Activated naive CD8-positive, alpha-beta T cell treated with anti-CD3 and anti-CD28 coated beads, Interleukin-2, amount 50 U/mL, for 16 hours (primary cell): Measurements from ENCODE around the gene ACKR2.
"Not testable (repeated sequence)": the region's sequence is repeated elsewhere in the genome, so short reads cannot be mapped to it uniquely, and the experiment has no call there.

Experiments used
- DNase-seq: peaks from one replicate; pipeline ENCODE4 v3.0.0-alpha.2; 2020; ENCODE audit warnings: low read depth, low spot score

The ACKR2 gene

DNA sequence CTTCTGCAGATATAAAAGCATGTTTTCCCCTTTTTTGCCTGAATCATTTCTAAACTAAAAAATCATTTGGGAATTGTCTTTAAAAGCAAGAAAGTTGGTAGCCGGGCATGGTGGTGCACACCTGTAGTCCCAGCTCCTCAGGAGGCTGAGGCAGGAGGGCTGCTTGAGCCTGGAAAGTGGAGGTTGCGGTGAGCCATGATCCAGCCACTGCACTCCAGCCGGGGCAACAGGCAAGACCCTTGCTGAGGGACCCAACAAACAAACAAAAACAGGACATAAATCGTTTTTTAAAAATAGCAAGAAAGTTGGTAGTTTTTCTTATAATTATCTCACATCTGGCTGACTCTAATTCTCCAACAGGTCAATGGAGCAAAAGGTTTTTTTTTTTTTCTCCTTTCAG, 7.5 kb upstream of the ACKR2 start:
- no peak for DNase-seq

DNA sequence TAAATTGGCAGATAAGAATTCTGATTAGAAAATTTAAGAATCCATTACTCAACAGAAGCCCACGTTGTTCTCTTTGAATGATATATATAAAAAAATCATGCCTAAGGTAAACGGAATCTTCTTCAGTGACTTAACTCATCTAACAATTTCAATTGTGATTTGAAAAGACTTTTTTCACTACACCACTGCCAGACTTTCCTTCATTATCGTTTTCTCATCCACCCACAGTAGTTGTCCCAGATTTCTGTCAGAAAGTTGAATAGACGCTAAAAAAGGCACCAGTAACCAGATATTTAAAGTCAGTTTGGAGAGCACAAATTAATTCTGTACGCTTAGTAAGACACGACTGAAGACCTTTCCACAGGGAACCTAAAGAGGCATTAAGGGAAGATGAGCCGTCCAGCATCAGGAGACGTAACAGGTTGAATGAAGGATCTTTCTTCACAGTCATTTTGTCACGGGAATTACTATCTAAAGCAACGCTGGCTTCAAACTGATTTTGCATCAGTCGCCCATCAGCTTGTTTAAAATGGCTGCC, 6.3 kb upstream of the ACKR2 start:
- no peak for DNase-seq

DNA sequence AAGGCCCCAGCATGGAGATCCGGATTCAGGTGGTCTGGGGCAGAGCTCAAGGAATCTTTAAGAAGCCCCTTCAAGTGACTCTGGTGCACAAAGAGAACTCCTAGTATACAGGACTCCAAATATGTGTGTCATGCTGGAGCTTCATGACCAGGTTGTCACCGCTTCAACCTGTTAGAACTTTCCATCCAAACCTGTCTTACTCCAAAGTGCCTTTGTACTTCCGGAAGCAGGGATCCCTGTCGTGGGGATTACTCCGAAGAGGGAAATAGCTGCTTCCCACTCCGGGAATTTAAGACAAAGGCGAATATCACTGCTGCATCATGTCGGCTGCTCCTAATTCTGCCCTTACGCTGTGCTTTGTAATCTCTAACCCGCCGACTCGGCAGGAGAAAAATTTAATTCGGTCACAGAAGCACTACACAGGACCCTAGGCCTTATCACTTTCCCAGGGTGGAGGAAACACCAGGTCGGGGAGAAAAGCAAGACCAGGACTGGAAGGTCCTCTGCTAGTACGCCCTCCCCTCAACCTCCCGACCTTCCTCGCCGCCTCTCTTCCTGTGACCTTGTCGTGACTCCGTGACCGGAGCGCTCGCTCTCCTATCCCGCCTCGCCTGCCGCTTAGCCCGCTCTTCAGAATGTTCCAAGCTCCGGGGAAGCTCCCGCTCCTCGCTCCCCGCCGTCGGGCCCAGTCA, 5.7 kb upstream of the ACKR2 start:
- DNase-seq, result no peak

DNA sequence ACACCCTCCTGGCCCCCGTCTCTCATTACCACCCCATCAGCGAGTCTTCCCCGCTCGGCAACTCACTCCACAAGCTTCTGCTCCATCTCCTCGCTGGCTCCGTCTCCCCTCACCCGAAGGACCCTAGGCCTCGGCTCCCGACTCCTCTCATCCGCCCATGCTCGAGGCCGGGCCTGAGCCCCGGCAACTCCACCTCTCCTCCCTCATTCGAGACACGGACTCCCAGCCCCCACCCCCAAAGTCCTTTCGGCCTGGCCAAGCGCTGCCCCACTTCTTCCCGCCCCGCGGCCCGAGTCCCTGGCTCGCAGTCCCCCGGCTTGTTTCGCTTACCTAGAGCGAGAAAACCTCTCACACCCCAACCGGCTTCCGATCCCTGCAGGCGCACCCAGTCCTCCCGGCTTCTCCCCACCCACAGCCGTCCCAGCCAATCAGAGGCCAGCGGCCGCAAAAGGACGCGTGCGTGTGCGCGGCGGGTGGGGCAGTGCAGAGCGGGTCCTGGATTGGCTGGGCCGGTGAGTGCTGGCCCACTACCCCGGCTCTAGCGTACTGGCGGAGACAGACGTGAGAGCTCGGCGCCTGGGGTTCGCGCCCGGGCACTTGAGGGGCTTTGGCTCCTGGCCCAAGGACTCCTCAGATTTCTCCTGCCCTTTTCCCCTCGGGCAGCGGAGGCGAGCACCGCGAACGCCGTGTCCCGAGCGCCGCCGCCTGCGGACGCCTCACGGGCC, 5.0 kb upstream of the ACKR2 start, which contains the start of gene HIGD1A:
HIGD1A (minus strand) TSS at position 385 of the 725 bp plus-strand sequence. CDS start 10,237 bp downstream, outside the sequence.
- DNase-seq, result peak; percentile 89

DNA sequence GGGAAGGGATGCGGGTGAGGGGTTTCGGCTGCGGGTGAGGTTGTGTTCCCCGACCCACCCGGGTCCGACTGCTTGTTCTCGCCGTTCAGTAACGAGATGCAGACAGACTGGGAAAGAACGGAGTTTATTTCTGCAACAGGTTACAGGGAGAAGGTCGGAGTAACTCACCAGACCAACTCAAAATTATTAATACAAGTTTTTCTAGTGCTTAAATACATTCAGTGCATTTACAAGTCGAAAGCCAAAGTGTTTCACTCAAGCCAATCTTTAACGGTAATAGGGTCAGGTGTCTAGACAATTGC, 4.5 kb upstream of the ACKR2 start:
- DNase-seq, result no peak

DNA sequence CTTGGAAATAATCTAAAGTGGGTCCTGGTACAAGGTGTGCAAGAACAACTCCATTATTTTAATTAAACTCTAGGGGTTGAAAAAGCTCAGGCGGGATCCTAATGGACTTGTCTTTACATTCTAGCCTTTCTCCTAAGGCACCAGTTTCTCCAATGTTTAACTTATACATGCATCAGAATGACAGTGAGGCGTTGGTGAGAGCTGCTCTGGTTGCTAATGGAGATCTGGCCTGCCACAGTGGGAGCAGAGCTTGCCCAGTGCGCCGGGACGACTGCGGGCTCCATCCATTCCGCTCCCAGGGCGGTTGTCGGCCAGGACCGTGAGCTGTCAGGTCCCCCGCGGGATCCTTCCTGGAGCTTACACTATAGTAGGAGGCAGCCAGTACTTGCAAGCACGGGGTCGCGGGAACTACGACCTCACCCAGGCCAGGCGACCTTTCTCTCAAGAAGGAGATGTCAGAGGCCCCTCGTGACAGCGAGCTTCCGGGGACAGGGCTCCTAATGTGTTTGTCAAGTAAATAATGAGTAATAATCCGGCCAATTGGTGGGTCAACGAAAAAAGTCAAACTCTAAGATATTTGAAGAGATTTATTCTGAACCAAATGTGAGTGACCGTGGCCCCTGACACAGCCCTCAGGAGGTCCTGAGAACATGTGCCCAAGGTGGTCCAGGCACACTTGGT, 4.0 kb upstream of the ACKR2 start:
- DNase-seq, result no peak

DNA sequence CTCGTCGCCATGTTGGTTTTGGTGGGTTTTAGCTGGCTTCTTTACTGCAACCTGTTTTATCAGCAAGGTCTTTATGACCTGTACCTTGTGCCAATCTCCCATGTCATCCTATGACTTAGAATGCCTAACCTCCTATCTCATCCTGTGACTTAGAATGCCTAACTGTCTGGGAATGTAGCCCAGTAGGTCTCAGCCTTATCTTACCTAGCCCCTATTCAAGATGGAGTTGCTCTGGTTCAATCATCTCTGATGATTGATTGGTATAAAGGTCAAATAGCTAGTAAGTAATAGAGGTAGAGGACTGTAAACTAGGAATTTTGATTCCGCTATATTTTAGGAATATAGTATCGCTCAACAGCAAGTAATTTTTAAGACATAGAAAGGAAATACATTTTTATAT, 1.3 kb upstream of the ACKR2 start:
- no peak for DNase-seq

DNA sequence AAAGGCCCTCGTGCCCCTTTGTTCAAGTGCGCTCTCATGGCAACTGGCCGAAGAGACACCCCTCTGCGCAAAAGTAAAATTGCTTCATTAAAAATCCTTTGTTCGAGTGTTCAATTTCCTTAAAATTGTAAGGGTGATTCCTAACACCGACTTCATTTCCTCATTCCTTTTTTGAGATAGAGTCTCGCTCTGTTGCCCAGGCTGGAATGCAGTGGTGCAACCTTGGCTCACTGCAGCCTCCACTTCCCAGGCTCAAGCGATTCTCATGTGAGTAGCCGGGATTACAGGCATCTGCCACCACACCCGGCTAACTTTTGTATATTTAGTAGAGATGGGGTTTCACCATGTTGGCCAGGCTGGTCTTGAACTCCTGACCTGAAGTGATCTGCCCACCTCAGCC, 1.5 kb downstream of the ACKR2 start:
- not testable (repeated sequence) for DNase-seq

DNA sequence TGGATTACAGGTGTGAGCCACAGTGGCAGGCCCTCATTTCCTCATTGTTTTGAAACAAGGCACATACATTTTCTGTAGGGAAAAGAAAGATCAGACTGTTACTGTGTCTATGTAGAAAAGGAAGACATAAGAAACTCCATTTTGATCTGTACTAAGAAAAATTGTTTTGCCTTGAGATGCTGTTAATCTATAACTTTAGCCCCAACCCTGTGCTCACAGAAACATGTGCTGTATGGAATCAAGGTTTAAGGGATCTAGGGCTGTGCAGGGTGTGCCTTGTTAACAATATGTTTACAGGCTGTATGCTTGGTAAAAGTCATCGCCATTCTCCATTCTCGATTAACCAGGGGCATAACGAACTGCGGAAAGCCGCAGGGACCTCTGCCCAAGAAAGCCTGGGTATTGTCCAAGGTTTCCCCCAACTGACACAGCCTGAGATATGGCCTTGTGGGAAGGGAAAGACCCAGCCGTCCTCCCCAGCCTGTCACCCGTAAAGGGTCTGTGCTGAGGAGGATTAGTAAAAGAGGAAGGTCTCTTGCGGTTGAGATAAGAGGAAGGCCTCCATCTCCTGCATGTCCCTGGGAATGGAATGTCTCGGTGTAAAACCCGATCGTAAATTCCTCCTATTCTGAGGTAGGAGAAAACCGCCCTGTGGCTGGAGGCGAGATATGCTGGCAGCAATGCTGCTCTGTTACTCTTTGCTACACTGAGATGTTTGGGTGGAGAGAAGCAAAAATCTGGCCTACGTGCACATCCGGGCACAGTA, 2.1 kb downstream of the ACKR2 start:
- DNase-seq, result not testable (repeated sequence)

DNA sequence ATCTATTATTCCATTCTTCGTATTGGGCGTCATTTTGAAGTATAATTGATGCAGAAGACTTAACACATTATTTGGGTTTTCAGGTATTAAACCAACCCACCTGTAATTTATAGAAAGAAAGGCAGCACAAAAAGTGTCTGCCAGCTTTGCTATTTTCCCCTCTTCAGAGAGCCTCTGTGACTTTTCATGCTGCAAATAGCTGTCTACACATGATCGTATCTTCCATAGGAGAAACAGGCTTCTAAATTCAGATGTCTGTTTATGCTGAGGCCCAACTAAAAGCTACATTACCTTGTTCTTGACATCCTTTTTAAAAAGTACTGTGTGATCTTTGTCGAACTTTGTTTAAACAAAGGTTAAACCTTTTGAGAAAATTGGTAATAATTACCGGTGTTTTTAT, 5.0 kb downstream of the ACKR2 start:
- DNase-seq, result no peak

DNA sequence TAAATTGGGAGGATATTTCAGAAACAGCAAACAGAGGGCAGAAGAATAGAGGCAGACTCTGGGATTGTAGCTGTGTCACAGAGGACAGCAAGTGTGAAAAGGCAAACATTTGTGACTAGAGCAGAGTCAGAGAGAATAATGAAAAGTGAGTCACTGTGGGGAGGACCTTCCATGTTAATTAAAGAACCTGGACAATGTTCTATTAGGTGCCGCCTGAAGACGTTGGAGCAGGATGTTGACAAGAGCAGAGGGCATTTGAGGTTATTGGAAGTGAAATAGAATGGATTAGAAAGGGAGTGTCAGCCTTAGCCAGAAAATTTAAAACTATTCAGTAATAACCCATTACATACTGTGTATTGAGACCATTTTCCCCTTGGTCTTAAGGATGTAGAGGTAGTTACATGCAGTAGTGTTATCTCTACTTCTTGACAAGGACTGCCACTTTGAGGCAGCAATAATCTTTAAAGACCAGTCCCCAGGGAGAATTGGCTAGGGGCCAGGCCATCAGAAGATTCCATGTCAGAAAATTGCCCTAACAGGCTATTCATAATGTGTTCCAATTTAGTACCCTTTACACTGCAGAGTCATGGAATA, 5.8 kb downstream of the ACKR2 start:
- DNase-seq, result no peak

DNA sequence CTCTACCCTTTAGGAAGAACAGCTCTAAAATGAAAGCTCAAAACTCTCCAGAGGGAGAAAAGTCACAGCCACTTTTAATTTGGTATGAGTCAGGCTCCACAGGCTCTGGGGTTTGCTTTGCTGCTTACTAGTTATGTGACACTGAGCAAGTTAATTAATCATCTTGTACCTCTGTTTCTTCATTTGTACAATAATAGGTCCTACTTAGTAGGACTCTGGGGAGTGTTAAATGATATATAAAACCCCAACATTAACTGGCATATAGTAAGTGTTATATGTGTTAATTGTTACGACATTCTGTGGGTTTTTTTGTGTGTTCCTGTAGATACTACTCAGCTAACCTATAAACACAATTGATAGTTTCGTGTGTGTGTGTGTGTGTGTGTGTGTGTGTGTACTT, 6.6 kb downstream of the ACKR2 start:
- no peak for DNase-seq

DNA sequence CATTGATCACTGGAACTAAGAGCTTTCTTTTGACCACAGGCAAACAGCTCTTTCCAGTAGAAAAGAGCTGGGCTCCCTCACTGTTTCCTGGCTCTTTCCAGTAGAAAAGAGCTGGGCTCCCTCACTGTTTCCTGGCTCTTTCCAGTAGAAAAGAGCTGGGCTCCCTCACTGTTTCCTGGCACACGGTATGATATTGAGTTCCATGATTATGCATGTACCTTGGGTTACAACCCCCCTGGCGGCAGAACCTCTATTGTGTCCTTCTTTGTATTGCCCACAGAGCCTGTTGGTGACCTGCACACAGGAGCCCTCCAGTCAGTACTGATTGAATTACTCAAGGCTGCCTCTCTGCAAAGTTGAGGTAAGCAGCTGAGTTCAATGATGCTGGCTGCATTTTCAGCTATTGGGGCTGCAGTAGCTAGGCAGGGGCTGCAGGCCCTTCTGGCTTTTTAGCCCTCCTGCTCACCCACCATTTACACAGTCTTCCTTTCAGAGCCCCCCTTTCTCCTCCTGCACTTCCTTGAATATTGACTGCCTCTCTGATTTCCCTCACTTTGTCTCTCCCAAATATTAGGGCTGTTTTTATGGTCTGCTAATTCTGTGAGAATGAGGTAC, 10.2 kb downstream of the ACKR2 start:
- no peak for DNase-seq

DNA sequence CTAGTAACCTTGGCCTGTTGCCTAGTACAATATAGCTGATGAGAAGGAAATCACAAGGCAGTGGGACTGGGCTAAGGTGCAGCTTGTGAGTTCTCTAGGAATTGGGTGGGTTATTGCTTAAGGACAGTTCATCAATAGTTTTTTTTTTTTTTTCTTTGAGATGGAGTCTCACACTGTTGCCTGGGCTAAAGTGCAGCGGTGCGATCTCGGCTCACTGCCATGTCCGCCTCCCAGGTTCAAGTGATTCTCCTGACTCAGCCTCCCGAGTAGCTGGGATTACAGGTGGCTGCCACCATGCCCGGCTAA, 11.5 kb downstream of the ACKR2 start:
- no peak for DNase-seq

DNA sequence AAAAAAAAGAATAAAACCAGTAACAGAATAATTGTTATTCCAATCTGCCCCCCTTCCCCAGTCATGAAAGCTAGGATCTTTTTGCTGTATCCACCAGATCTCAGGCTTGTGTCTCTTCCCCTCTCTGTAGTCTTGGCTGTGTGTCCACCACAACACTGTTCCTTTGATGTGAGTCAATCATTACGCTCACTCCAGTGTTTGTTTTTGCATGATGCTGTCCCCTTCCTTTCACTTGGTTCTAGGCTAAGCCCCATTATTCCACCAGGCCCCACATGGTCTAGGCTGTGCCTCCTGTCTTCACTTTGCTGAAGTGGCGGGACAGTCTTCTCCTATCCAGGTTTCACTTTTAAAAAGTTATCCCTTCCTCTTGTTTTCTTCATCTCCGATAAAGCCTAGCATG, 13.6 kb downstream of the ACKR2 start:
- DNase-seq, result no peak

DNA sequence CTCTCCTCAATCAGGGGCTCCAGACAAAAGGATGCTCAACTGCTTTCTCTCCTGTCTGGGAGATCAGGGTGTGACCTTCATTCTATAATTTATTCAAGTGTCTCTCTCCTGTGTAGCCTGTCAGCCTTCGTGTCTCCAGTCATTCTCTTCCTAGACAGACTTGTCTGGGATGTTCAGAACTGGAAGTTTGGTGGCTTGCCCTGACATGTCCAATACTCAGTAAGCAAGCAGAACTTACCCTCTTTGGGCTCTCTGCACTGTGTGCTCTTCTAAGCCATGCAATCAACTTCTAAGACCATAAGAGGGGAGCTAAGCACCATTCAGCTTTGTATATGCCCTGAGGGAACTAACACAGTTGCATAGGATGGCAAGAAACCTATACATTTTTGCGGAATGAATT, 14.1 kb downstream of the ACKR2 start:
- no peak for DNase-seq

DNA sequence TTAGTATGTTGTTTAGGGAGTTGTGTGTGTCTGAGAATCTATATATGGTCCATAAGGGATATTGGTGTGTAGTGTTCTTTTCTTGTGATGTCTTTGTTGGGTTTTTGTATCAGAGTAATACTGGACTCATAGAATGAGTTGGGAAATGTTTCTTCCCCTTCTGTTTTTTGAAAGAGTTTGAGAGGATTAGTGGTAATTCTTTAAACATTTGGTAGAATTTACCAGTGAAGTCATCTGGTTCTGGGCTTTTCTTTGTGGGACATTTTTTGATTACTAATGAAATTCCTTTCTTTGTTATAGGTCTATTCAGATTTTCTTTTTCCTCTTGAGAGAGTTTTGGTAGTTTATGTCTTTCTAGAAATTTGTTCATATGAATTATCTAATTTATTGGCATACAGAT, 16.9 kb downstream of the ACKR2 start:
- no peak for DNase-seq

DNA sequence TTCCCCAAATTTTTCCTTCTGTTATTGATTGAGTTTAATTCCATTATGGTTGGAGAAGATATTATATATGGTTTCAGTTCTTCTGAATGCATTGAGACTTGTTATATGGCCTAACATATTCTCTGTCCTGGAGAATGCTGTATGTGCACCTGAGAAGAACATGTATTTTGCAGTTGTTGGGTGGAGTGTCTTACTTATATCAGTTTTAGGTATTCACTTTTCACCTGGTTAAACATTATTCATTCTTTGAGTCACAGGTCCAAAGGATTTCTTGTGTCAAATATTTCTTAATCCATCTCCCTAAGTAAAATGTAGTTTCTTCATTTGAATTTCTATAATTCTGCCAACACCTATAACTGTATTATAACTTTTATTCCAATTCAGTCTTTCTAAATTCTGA, 17.8 kb downstream of the ACKR2 start:
- no peak for DNase-seq

DNA sequence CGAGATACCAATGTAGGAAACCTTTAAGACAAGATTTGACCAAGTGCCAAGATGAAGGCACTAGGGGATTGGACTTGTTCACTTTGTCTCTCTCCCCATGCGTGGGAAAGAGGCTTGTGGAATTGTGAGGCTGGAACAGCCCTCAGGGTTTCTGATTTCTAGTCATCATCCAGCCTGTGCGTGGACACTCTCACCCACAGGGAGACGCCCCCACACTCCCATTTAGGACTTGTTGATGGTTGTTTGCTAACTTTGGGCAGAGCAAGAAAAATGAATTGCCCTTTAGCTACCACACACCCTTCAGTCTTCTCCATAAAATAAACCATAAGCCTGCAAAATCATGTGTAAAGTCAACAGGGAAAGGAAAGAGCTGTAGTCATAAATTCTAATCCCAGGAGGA, 18.4 kb downstream of the ACKR2 start:
- DNase-seq, result no peak

DNA sequence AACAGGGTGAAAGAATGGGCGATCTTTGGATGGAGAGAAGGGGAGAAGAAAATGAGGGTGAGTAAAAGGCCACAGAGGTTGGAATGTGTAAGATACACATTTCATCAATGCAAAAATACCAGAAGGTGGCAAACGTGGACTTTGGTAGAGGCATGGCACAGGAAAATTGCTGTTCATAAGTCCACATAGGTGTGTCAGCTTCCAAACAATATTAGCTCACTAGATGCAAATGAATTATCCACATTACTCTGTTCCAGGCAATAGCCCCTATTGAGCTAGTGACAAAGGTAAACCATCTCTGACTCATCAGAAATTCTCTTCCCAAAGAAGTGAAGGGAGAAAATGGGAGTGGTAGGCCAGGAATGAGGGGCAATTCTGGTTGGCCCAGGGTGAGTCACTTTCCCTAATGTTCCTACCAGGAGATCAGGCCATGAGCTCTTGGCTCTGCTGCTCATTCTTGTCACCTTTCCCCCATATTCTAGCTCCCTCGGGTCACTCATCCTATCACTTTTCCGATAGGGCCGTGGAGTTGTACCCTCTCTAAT, 19.9 kb downstream of the ACKR2 start:
- DNase-seq, result no peak
